Activated naive CD4-positive, alpha-beta T cell treated with Interleukin-2 at 50 U/mL for 16 hours (primary cell): Measurements from ENCODE around the gene SLC17A6.

Experiments
- DNase-seq: peaks from one replicate; pipeline ENCODE4 v3.0.0-alpha.2; 2020

SLC17A6 gene

DNA sequence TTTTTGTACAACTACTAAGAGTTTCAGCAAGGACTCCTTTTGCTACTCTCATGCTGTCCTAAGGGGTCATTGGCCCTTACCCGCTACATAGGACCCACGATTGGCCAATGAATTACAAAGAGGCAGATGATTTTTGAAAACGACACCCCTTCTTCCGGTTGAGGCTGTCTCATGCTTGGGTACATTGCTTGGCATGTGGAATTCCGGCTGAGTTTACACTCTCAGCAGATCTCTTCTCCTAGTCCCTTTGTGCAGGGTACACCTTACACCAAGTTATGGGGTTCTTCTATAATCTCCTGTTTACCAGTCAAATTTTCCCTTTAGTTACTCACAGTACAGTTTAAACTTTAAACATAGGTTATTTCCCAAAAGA is 52.1 kb downstream of the SLC17A6 start:
- DNase-seq = no peak

DNA sequence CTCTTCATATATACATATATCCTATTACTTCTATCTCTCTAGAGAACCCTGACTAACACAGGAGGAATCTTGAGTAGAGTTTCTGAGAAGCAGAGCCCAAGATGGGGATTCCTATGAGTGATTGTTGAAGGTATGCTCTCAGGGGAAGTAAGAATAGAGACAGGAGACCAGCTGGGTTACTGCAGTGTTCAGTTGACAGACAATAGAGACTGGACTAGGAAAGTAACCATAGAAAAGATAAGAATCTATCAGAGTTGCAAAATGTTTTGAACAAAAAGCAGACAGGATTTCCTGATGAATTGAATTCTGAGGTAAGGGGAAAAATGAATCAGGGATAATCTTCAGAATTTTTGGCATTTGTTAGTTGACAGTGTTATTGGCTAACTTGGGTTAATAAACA is 54.4 kb downstream of the SLC17A6 start:
- DNase-seq = no peak

DNA sequence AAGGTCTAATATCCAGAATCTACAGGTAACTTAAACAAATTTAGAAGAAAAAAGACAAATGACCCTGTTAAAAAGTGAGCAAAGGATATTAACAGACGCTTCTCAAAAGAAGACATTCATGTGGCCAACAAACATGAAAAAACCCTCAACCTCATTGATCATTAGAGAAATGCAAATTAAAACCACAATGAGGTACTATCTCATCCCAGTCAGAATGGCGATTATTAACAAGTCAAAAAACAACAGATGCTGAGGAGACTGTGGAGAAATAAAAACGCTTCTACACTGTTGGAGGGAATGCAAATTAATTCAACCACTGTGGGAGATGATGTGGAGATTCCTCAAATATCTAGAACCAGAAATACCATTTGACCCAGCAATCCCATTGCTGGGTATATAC is 67.2 kb downstream of the SLC17A6 start:
- DNase-seq = no peak

DNA sequence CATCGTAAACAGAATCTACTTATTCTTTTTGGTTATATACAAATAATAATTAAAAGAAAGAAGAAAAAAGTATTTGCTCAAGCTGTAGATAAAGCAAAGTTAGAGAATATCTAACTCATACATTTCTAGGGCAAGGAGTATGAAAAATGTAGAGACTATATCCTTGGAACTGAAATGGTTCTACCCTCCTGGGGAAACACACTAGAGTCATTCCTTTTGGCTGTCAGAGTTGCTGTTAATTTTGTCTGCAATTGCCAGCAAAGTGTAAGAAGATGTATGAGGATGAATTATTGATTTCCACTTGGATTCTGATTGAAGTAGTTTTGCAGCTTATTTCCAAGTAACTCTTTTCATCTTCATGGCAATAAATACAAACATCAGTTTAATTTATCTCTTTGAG is 69.1 kb downstream of the SLC17A6 start:
- no peak for DNase-seq

DNA sequence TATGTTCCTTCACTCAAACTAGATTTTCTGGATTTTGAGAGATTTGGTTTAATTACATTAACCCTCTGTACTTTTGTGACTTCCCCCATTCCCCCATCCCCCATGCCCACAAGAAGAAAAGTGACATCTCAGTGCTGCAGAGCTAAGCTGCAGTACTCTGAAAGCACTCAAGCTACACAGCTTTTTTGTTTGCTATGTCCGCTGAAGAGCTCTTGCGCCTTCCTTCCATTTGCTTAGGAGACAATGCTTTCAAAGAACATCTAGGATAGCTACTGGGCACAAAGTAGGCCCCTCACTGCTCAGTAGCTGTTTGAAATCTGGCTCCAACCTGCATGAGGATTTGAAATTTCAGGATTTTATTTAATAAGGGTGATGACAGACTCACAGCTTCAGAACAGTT is 69.7 kb downstream of the SLC17A6 start:
- DNase-seq = no peak

DNA sequence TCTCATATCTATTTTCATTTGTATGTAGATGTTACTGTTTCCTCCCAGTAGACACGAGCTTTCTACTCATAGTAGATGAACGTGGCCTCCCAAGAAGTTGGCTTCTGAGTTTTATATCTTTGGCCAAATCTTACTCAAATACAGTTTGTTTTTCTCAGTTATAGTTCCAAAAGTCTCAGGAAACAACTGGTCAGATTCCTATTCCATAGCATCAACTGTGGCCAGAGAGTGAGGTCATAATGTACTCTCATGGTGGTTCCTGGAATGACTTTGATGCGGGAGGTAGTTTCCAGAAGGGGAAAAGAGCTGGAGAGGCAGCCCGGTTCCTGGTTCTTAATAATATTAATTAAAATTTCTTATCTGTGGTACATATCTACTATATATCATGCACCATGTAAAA is 77.3 kb downstream of the SLC17A6 start:
- DNase-seq = no peak

DNA sequence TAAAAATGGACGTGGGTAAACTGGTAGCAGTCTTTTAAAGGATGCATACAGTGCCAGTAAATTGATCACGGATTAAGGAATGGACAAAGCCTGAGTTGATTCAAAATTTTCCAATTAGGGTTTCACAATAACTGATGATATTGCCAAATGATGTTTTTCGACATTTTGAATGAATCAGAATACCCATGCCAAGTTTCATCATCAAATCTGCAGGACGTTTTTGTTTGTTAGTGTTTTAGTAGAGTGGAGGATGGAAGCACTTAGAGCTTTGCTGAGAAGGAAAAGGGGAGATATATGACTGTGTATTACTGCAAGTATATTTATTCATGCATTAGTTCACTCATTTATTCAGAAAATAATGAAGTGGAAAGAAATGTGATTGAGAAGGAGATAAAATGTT is 78.3 kb downstream of the SLC17A6 start:
- DNase-seq = no peak

DNA sequence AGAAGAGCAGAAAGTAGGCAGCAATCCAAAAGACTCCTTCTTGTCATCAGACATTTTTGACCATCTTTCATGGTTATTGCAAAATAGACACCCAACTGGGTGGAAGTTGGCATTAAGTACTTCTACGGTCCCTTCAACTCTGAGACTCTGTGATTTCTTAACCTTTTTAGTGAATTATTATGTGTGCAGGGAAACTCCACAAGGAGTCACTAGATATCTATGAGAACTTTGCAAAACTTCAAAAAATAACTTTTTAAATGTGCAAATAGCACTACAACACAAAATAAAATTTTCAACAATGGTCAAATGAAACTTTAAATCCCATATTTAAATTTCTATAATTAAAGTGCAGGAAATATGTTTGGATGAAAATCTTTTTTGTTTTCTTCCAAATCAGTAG is 88.7 kb downstream of the SLC17A6 start:
- DNase-seq = no peak
